Lung (tissue), 12 donors: ENCODE data around the gene CSTPP1. TPM values are rescaled to one million over a fixed set of nuclear protein-coding genes. Genes with fewer than 3 reads are reported as not detected.
"Not testable (repeated sequence)": the region's sequence is repeated elsewhere in the genome, so short reads cannot be mapped to it uniquely, and the experiment has no call there.

Experiments used
- ATAC-seq: fragments of 200-7000 bp; cut with Tn5 transposase; one replicate; pipeline ENCODE4 v1.9.1; 2020; ENCODE audit warnings: moderate number of reproducible peaks; ENCODE audit not compliant: insufficient read depth, low FRiP score
- DNase-seq, 3 donors: peaks; one replicate each; pipeline ENCODE4 v3.0.0-alpha.2; 2013 to 2017
- H3K27ac ChIP-seq, 2 donors: one replicate each; pipeline ENCODE4 v1.5.1; 2013; ENCODE audit warnings: mild to moderate bottlenecking in 2 of 2, moderate library complexity in 2 of 2, control low read depth in 1 of 2, inconsistent platforms in 1 of 2, low read depth in 1 of 2, low read length in 1 of 2
- H3K27me3 ChIP-seq, 3 donors: one replicate each; pipeline ENCODE4 v1.5.1; 2013; ENCODE audit warnings: low read length in 2 of 3; ENCODE audit not compliant: control insufficient read depth in 3 of 3, insufficient read depth in 3 of 3
- H3K36me3 ChIP-seq, 4 donors: one replicate each; pipeline ENCODE4 v1.5.1; 2013; ENCODE audit warnings: low read length in 4 of 4, mild to moderate bottlenecking in 1 of 4, moderate library complexity in 1 of 4; ENCODE audit not compliant: control insufficient read depth in 4 of 4, insufficient read depth in 4 of 4
- H3K4me1 ChIP-seq, 5 donors: one replicate each; pipeline ENCODE4 v1.5.1; 2013; ENCODE audit warnings: low read length in 5 of 5, mild to moderate bottlenecking in 2 of 5, moderate library complexity in 1 of 5; ENCODE audit not compliant: control insufficient read depth in 5 of 5, insufficient read depth in 5 of 5
- H3K4me3 ChIP-seq: one replicate; pipeline ENCODE4 v1.5.1; 2013; ENCODE audit warnings: mild to moderate bottlenecking, control low read depth, moderate library complexity
- H3K9ac ChIP-seq, 2 donors: one replicate each; pipeline ENCODE4 v1.5.1; 2013; ENCODE audit warnings: low read length in 2 of 2, control low read depth in 1 of 2; ENCODE audit not compliant: insufficient read depth in 1 of 2
- H3K9me3 ChIP-seq, 4 donors: one replicate each; pipeline ENCODE4 v1.5.1; 2013; ENCODE audit warnings: low read length in 3 of 4, mild to moderate bottlenecking in 1 of 4, moderate library complexity in 1 of 4; ENCODE audit not compliant: control insufficient read depth in 4 of 4, insufficient read depth in 3 of 4
- WGBS, 2 donors: extraction: QIAGEN DNeasy Blood & Tissue Kit; methylation state at CpG; one replicate each; pipeline ENCODE4 v1.1.7; 2013; 5-methylcytosine and 5-hydroxymethylcytosine counted together
- polyA plus RNA-seq, 2 donors: library from polyadenylated mRNA; stranded (reverse); fragments of 200-250 nt; gene quantifications; one replicate each; pipeline ENCODE4 v1.2.1, GENCODE V29; 2013
- total RNA-seq, 2 donors: library from RNA; depleted of rRNA in 1 of 2; stranded (reverse); fragments of >200 nt in 1 of 2; gene quantifications; one replicate each; pipeline ENCODE4 v1.2.1, GENCODE V29; 2014 to 2021
- TF ChIP-seq, protein P1 (sequence below): IDR thresholded peaks from 2 replicates; pipeline ENCODE4 v1.5.1; 2012; ENCODE audit warnings: mild to moderate bottlenecking; ENCODE audit errors: control extremely low read depth, extremely low read depth
- donor health status: control.
- donor health status: control.
- donor health status: Bipolar disorder and iron deficiency.
- donor health status: healthy.
- donor health status: DM: yes; HTN: yes; CAD: no.

Gene CSTPP1
- total and polyA plus RNA-seq, 4 donors = 26.0 to 45.8 (median 34.4) TPM

DNA sequence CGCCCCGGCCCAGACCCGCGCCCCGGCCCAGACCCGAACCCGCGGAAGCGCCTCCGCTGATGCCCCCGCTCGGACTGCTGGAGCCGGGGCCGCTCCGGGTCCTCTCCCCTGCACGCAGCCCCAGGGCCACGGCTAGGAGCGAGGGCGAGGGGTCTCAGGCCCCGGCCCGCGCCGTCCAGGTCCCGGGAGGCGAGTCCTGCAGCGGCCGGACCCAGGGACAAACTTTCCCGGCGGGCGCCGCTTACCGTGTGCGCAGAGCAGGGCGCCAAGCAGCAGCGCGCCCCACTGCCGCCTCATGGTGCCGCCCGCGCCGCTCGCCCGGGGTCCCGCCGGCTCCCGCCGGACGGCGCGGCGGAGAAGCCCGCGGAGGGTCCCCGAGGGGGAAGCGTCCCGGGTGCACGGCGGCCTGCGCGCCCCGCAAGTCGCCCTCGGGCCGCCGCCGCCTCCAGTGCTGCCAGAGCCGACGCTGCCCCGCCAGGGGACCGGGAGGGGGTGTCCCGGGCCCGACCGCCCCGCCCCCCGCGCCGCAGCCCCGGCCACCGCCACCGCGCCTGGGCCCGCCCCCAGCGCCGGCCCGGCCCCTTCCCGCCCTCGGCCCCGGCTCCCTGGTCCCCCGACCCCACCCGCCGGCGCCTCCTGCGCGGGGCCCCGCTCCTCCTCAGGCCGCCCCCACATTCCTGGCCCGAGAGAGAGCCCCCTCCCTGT, 18.3 kb upstream of the CSTPP1 start, which contains the start of gene LRP4:
TSS of gene LRP4 (minus strand) at position 468 of the 705 bp plus-strand sequence. CDS start at position 297, 171 bp downstream.
- no peaks in the 10 kb centered on the region for H3K27me3 ChIP-seq
- H3K4me1 ChIP-seq = peaks cover 3 to 56% (median 5%) of the 10 kb centered on the region in 5 donors
- TF ChIP-seq, protein P1, sequence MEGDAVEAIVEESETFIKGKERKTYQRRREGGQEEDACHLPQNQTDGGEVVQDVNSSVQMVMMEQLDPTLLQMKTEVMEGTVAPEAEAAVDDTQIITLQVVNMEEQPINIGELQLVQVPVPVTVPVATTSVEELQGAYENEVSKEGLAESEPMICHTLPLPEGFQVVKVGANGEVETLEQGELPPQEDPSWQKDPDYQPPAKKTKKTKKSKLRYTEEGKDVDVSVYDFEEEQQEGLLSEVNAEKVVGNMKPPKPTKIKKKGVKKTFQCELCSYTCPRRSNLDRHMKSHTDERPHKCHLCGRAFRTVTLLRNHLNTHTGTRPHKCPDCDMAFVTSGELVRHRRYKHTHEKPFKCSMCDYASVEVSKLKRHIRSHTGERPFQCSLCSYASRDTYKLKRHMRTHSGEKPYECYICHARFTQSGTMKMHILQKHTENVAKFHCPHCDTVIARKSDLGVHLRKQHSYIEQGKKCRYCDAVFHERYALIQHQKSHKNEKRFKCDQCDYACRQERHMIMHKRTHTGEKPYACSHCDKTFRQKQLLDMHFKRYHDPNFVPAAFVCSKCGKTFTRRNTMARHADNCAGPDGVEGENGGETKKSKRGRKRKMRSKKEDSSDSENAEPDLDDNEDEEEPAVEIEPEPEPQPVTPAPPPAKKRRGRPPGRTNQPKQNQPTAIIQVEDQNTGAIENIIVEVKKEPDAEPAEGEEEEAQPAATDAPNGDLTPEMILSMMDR = no peak
- peak within 1 kb of the TSS; percentile 58 to 66 for H3K27ac ChIP-seq
- peak; percentile 68 to 75 (median 74) for DNase-seq
- peaks cover 0 to 2% (median 0%) of the 10 kb centered on the region in 4 donors for H3K36me3 ChIP-seq
- peak within 1 kb of the TSS; percentile 18 to 53 for H3K9ac ChIP-seq
- ATAC-seq = no peak
- H3K4me3 ChIP-seq = peak within 1 kb of the TSS; percentile 39
- H3K9me3 ChIP-seq = no peaks in the 10 kb centered on the region
- WGBS, 2 donors = 1% methylated on average over 22 to 97 of the region's 97 CpGs

DNA sequence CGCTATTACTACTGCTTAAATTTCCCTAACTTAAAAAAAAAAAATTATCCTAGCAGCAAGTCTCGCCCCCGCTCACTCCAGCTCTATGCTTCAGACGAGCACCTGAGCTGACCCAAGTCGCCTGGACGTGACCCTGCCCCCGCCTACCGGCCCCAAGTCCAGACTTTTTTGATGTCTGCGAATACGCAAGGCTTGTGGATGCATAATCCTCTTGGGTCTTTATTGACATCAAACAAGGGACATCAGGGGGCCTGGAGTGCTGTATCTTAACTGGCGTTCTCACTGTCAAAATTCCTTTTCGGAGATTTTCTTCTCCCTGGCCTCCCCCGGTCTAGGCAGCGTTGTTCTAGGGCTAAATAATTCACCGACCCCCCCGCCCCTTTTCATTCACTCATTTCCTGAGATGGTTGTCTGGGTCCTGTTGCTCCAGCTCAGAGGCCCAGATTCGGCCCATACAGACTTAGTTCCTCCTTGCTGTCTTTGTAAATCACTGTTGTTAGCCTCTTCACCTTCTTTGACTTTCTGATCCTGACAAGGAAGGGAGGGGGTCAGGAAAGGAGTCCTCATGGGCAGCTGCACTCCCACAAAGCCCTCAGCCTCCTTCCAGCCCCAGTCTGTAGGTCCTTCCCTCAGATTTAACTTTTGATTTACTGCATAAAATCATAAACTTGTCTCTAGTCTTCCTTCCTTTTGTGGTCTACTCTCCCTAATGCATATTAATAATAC, 17.6 kb upstream of the CSTPP1 start:
- DNase-seq (no peak), ATAC-seq (no peak)
- Histone ChIP-seq H3K4me1 (peaks cover 3 to 49% (median 4%) of the 10 kb centered on the region in 5 donors), H3K4me3 (no peak overlapping the region), H3K27me3 (no peaks in the 10 kb centered on the region), H3K9me3 (no peaks in the 10 kb centered on the region), H3K9ac (no peak overlapping the region), H3K27ac (peak overlapping the region; percentile 36 to 66), H3K36me3 (peaks cover 0 to under 1% (median 0%) of the 10 kb centered on the region in 4 donors)
- TF ChIP-seq, protein P1 = no peak
- 20 to 23% methylated on average over 17 of the region's 17 CpGs for WGBS, 2 donors

DNA sequence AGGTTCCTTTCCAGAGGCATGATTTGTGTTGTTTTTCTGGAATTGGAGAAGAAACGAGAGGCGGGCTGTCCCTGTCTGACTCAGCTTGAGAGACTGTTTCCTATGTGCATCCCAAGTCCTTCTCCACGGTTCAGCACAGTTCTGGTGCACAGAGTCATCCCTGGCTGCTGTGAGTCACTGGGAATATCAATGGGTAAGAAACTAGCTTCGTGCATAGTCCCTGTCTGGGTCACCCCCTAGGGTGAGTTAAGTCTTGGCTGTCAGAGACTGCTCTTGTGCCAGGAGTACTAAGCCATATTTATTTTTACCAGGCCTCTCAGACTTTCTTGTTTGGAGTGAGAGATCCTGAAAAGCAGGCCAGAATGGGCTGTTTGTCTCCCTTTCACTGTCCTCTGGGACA, 15.8 kb upstream of the CSTPP1 start:
- ATAC-seq = peak; percentile 39

DNA sequence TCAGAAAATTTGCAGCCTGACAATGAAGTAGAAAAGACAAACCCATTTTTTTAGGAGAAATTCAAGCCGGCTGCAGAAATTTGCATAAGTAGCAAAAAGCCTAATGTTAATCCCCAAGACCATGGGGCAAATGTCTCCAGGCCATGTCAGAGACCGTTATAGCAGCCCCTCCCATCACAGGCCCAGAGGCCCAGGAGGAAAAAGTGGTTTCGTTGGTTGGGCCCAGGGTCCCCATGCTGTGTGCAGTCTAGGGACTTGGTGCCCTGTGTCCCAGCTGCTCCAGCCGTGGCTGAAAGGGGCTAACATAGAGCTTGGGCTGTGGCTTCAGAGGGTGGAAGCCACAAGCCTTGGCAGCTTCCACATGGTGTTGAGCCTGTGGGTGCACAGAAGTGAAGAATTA, 8.6 kb upstream of the CSTPP1 start:
- WGBS, 2 donors = 85 to 86% methylated on average over 4 of the region's 4 CpGs
- not testable (repeated sequence) for H3K9me3 ChIP-seq, H3K27ac ChIP-seq

More for the DNA sequence above, 15.8 kb upstream of the CSTPP1 start:
- 67 to 91% methylated on average over 4 of the region's 4 CpGs for WGBS, 2 donors
- TF ChIP-seq, protein P1 = no peak
- H3K4me1 ChIP-seq = peaks cover 0 to 36% (median 4%) of the 10 kb centered on the region in 5 donors
- H3K4me3 ChIP-seq = no peak overlapping the region
- H3K36me3 ChIP-seq = no peaks in the 10 kb centered on the region
- H3K27ac ChIP-seq = peak overlapping the region in 1 of 2 donors; percentile 62
- H3K27me3 ChIP-seq = no peaks in the 10 kb centered on the region
- H3K9me3 ChIP-seq = no peaks in the 10 kb centered on the region
- DNase-seq = peak; percentile 56 to 78 (median 68)
- H3K9ac ChIP-seq = peak overlapping the region in 1 of 2 donors; percentile 53

DNA sequence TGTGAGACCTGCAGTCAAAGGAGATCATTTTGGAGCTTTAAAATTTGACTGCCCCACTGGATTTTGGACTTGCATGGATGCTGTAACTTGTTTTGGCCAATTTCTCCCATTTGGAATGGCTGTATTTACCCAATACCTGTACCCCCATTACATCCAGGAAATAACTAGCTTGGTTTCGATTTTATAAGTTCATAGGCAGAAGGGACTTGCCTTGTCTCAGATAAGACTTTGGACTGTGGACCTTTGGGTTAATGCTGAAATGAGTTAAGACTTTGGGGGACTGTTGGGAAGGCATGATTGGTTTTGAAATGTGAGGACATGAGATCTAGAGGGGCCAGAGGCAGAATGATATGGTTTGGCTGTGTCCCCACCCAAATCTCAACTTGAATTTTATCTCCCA, 7.9 kb upstream of the CSTPP1 start:
- ATAC-seq, H3K36me3 ChIP-seq, H3K9me3 ChIP-seq, H3K4me1 ChIP-seq, H3K27ac ChIP-seq, DNase-seq, H3K27me3 ChIP-seq, H3K4me3 ChIP-seq, H3K9ac ChIP-seq: not testable (repeated sequence)
- whole genome bisulfite sequencing, 2 donors = 80 to 94% methylated on average over 1 of the region's 1 CpG

More for the DNA sequence above, 8.6 kb upstream of the CSTPP1 start:
- H3K4me1 ChIP-seq, H3K36me3 ChIP-seq, H3K27me3 ChIP-seq, H3K9ac ChIP-seq, ATAC-seq, H3K4me3 ChIP-seq, DNase-seq: not testable (repeated sequence)
